Activated CD4-positive, alpha-beta T cell treated with anti-CD3 and anti-CD28 coated beads for 48 hours (primary cell): ENCODE data around the gene GSTO1.

Source experiments
- DNase-seq: peaks from one replicate; pipeline ENCODE4 v3.0.0-alpha.2; 2020

Gene GSTO1

DNA sequence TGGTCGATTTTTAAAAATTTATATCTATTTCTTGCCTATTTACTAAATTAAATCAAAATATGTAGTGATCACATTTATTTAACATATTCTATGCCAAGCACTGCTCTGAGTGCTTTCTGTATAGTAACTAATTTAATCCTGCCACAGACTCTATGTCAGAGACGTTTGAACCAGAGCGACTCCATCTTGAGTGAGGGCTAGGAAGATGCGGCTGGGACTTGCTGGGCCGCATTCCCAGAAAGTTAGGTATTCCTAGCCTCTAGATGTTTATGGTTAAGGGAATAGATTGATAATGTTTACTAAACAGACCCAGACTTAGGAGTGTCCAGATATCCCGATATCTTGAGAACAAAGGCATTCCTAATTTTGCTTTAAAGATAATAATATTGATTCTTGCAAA is 3.2 kb upstream of the GSTO1 start:
- no peak for DNase-seq

DNA sequence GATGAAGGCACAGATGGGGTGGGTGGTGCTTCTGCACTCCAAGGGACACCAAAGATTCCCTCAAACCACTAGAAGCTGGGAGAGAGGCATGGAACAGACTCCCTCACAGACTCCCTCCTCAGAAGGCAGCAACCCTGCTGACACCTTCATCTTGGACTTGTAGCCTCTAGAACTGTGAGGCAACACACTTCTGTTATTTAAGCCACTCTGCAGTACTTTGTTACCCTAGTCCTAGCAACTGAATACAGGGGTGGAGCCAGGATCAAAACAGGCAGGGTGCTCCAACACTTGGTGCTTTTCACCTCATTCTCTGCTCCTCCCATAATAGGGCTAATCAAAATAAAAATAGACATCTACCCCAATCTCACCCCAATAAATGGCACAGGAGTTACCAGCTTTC is 2.3 kb upstream of the GSTO1 start:
- DNase-seq = no peak

- peak; percentile 35 for DNase-seq
Measured at GRCh38 chr10:104253106-104253505, 1.6 kb upstream of the GSTO1 start.

DNA sequence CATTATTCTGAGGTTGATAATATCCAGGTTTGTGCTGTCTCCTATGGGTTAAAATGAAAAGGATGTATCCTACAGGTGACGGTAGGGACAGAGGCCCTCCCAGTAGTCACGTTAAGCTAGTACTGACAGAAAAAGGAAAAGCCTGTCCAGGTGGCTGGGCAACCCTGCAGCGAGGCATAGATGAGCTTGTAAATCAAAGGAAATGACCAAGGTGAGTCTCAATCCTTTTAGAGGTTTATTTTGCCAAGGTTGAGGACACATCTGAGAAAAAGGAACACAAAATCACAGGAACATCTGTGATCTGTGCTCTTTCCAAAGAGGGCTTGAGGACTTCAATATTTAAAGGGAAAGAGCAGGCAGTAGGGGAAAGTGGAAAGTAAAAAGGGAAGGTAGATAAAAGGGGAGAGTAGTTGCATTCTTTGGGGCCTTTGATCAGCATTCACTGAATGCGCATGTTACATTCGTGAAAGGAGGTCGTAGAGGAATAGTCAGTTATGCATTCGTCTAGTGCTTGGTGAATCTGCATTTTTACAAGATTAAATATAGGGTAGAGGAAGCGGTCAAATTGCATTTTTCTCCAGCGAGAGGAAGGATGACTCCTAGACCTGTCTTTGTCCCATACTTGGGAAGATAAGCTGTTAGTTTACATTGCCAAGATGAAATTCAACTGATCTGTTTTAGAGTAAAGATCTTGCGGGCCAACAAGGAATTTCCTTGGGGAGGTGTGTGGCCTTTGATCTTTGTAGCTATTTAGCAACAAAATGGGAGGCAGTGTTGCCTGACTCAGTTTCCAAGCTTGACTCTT is 884 bp upstream of the GSTO1 start:
- DNase-seq = no peak

GRCh38 chr10:104255311-104255981 is 754 bp downstream of the GSTO1 start:
- no peak for DNase-seq

- no peak for DNase-seq
Measured at GRCh38 chr10:104256335-104256961, 1.8 kb downstream of the GSTO1 start.

- no peak for DNase-seq
Measured at GRCh38 chr10:104257235-104257634, 2.5 kb downstream of the GSTO1 start.

DNA sequence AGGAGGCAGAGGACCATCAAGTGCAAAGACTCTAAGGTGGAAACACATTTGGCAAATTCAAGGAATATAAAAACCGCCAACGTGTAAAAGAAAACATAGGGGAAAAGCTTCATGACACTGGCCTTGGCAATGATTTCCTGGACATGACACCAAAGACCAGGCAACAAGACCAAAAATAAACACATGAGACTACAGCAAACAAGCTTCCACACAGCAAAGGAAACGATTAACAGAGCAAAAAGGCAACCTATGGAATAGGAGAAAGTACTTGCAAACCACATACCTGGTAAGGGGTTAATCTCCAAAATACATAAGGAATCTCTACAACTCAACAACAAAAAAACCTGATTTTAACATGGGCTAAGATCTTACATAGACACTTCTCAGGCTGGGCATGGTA is 3.5 kb downstream of the GSTO1 start:
- no peak for DNase-seq

- DNase-seq = no peak
Measured at GRCh38 chr10:104259456-104259855, 4.8 kb downstream of the GSTO1 start.

DNA sequence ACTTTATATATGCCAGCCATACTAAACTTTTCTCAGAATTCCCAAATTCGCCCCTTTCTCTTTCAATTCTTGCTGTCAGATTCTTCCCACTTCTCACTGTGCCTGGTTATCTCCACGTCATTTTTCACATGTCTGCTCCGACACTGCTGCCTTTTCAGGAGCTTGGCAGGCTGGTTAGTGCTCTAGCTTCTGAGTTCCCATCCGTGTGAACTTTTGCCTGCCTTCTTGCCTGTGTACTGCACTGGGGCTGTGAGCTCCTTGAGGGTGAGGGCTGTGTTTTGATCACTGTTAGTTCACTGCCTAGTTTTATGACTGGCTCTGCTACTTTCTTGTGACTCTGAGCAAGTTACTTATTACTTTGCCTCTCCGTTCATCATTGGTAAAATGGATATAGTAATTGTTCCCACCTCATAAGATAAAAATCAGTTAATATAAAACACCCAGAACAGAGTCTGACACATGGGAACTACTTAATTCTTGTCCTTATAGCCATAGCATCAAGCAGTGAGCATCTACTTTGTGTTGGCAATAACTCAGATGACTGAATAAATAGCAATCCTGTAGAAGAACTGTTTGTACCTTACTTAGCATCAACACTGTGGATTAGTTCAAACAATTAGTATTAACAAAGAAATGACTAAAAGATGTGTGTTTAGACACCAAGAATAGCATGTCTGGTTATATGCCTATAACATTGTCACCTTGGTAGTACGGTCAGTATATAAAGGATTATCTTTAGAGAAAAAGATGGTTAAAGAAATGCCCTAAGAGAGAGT is 5.5 kb downstream of the GSTO1 start:
- no peak for DNase-seq

DNA sequence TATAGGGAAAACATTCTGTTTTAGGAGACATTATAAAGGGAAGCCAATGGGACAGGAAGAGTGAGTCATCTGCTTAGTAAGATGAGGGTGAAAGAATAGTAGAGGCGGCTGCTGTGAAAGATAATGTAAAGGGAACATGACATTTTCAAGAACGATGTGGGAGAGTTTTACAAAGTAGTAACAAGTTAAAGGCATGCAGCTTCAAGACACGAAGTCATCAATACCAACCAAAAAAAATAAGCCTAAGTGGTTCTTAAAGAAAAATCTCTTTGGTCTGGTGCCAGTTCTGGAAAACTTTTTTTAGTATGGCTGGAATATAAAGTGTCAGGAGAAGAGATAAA is 6.1 kb downstream of the GSTO1 start:
- DNase-seq = no peak

GRCh38 chr10:104262055-104262454 is 7.4 kb downstream of the GSTO1 start:
- DNase-seq = no peak

GRCh38 chr10:104264783-104265182 is 10.1 kb downstream of the GSTO1 start:
- no peak for DNase-seq

DNA sequence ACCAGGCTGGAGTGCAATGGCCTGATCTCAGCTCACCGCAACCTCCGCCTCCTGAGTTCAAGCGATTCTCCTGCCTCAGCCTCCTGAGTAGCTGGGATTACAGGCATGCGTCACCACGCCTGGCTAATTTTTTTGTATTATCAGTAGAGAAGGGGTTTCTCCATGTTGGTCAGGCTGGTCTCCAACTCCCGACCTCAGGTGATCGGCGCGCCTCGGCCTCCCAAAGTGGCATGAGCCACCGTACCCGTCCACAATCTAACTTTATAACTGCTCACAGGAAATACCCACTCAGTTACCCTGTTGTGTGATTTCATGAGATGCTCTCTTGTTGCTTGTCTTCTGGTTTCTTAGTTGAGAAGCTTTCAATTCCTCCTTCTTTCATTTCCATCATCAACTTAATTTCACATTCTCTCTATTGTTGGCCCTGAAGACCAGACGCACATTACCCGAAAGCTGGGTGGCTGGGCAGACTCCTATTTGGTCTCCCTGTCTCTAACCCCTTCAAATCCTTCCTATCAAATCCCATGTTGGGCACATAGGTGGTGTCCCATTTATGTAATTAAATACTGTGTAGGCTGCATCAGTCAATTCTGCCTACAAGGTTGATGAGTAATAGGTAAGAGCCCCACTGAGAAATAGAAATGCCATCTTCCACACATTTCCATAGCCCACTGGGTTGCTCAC is 13.2 kb downstream of the GSTO1 start:
- DNase-seq = peak; percentile 56

GRCh38 chr10:104268405-104268712 is 13.7 kb downstream of the GSTO1 start:
- DNase-seq = no peak

GRCh38 chr10:104268713-104269645 is 14.3 kb downstream of the GSTO1 start, which contains the start of gene GSTO2:
TSS of gene GSTO2 (plus strand) at chr10:104269184. CDS start at chr10:104274916, 5,732 bp downstream.
- peak; percentile 99 for DNase-seq

DNA sequence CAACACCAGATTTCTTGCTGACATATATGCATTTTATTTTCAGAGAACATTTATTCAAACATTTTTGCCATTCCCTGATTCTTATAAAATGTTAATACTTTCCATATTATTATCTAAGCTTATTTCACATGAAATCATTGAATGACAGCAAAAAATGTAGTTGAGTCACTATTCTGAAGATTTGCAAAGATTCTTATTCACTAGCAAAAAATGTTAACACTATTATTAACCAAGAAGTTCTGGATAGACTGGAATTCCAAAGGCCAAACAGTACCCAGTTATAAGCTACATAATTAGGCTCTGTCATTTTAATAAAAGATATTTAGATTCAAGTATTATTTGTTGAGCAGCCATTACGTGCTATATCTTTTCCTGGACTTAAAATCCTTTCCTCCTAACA is 18.6 kb downstream of the GSTO1 start:
- no peak for DNase-seq

GRCh38 chr10:104273899-104274575 is 19.3 kb downstream of the GSTO1 start:
- DNase-seq = no peak

DNA sequence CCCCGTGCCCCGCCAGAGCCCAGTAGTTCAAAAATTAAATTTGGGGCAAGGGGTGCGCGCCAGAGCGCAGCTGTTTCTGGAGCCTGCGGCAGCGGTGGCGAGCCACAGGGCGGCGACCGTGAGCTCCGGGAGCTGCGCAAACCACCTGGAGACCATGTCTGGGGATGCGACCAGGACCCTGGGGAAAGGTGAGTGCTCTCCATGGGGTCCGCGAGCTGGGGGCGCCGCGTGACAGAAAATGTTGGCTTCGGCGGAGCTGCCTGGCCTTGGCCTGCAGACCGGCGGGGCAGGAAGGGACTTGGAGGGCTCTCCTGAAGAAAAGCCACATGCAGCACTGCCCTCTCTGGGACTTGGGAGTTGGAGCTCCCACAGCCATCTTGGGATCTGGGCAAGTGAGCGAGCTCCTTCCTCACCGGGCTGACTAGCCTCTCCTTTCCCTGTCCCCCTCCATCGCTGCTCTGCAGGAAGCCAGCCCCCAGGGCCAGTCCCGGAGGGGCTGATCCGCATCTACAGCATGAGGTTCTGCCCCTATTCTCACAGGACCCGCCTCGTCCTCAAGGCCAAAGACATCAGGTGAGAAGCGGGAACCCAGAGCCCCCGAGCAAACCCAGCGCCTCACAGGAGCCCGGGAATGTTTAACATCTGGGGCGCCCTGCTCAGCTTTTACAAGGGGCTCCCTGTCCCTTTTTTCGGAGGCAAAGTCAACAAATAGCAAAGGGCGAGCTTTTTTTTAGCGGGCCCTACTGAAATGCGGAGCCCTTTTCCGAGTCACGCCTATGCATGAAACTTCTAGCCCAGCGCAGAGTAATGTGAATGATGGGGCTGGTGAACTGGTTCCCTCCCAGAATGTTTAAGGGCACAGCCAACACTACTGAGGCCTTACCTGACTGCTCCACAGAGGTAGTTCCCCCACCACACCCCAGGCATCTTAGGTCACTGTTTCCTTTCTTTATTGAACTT is 20.4 kb downstream of the GSTO1 start:
- DNase-seq = peak; percentile 71

DNA sequence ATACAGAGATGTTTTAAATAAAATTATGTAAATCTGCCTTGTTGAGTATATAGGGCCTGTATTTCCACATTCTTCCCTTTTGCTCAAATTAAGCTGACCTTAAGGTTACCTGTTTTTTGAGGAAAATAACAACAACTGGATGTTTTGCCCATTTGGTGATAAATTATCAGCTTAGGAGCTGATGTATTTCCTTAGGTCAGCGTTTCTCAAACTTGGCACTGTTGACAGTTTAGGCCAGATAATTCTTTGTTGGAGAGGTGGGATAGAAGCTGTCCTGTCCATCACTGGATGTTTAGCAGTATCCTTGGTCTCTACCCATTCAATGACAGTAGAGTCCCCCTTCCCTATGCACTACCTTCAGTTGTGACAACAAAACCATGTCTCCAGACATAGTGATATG is 21.5 kb downstream of the GSTO1 start:
- no peak for DNase-seq
